Measurements from ENCODE around the gene MOSMO. TPM values are rescaled to one million over a fixed set of nuclear protein-coding genes. Genes with fewer than 3 reads are reported as not detected.

The MOSMO gene
- total RNA-seq, 1 experiment from 2014 or later: 12.4 TPM

GRCh38 chr16:22130528-22130927 lies 122.6 kb downstream of the MOSMO start:
- ChIA-PET POLR2A (ENCODE audit: unreplicated experiment) (no interaction called here), CTCF (no interaction called here)
- H3K4me3 ChIP-seq (ENCODE audit: low read length): no peak overlapping the region
- no peaks in the 10 kb centered on the region for H3K9me2 ChIP-seq (replicated peaks; ENCODE audit: low read length)
- no TSS peak for BruUV-seq (replicated peaks)
- TF ChIP-seq CTCF (conservative IDR thresholded peaks at IDR 0.05; ENCODE audit: low read depth, low read length) (no peak), EZH2phosphoT487 (IDR thresholded peaks at IDR 0.05; ENCODE audit: borderline replicate concordance, low read length) (no peak), EZH2 (IDR thresholded peaks at IDR 0.05; ENCODE audit: low read length, unreplicated experiment) (no peak)
- H3K27me3 ChIP-seq (ENCODE audit: low read length): no peaks in the 10 kb centered on the region
- DNase-seq (no peak), ATAC-seq (no peak)
- no peak overlapping the region for H3K27ac ChIP-seq (ENCODE audit: low read length)
- intact Hi-C loops (cut with micrococcal nuclease): no loop called here
- no peaks in the 10 kb centered on the region for H3F3A ChIP-seq (ENCODE audit: low read length, unreplicated experiment)
- no peaks in the 10 kb centered on the region for H3K79me2 ChIP-seq (ENCODE audit: low read length)
- H3K9ac ChIP-seq (ENCODE audit: low read length): no peak overlapping the region
- H3K9me3 ChIP-seq (ENCODE audit: low read length): no peaks in the 10 kb centered on the region
- H4K20me1 ChIP-seq (ENCODE audit: low read length): no peaks in the 10 kb centered on the region
- no peaks in the 10 kb centered on the region for H3K4me1 ChIP-seq (ENCODE audit: insufficient read depth, low read length)
- H2AFZ ChIP-seq (ENCODE audit: low read length): no peak overlapping the region
- no peak overlapping the region for H3K4me2 ChIP-seq (ENCODE audit: low read length)
- no peaks in the 10 kb centered on the region for H3K36me3 ChIP-seq (ENCODE audit: low read depth, low read length)

- Histone ChIP-seq H3K79me2 (ENCODE audit: low read length) (no peaks in the 10 kb centered on the region), H3K9me2 (replicated peaks; ENCODE audit: low read length) (no peaks in the 10 kb centered on the region), H3K27me3 (ENCODE audit: low read length) (no peaks in the 10 kb centered on the region), H4K20me1 (ENCODE audit: low read length) (no peaks in the 10 kb centered on the region), H3K4me1 (ENCODE audit: insufficient read depth, low read length) (no peaks in the 10 kb centered on the region), H3K36me3 (ENCODE audit: low read depth, low read length) (no peaks in the 10 kb centered on the region), H3K27ac (ENCODE audit: low read length) (no peak overlapping the region), H3F3A (ENCODE audit: low read length, unreplicated experiment) (no peaks in the 10 kb centered on the region), H3K4me2 (ENCODE audit: low read length) (no peak overlapping the region), H2AFZ (ENCODE audit: low read length) (no peak overlapping the region), H3K4me3 (ENCODE audit: low read length) (no peak overlapping the region), H3K9me3 (ENCODE audit: low read length) (no peaks in the 10 kb centered on the region), H3K9ac (ENCODE audit: low read length) (no peak overlapping the region)
- ChIA-PET POLR2A (ENCODE audit: unreplicated experiment) (no interaction called here), CTCF (no interaction called here)
- no peak for DNase-seq
- no TSS peak for BruUV-seq (replicated peaks)
- intact Hi-C loops (cut with micrococcal nuclease): no loop called here
- no peak for ATAC-seq
- no peak for TF ChIP-seq CTCF (conservative IDR thresholded peaks at IDR 0.05; ENCODE audit: low read depth, low read length)
- no peak for TF ChIP-seq EZH2 (IDR thresholded peaks at IDR 0.05; ENCODE audit: low read length, unreplicated experiment)
- TF ChIP-seq EZH2phosphoT487 (IDR thresholded peaks at IDR 0.05; ENCODE audit: borderline replicate concordance, low read length): no peak
Observed at GRCh38 chr16:22132801-22133200, 124.9 kb downstream of the MOSMO start.

Other genes with a start within 250 kb of the MOSMO start
- 17.2 and 18.4 TPM in 2 replicates for gene NPIPB4, start 150.4 kb upstream of the MOSMO start, total RNA-seq (2014; rRNA removed)
- 73.5 and 116 TPM in 2 replicates for gene UQCRC2, start 54.8 kb upstream of the MOSMO start, total RNA-seq (2014; rRNA removed)
- gene PDZD9, start 7.0 kb upstream of the MOSMO start, total RNA-seq (2014; rRNA removed): not detected in 2 replicates
- gene VWA3A, start 84.4 kb downstream of the MOSMO start, total RNA-seq (2014; rRNA removed): not detected in 2 replicates
- not detected in 2 replicates for gene SDR42E2, start 154.4 kb downstream of the MOSMO start, total RNA-seq (2014; rRNA removed)
- gene EEF2K, start 198.2 kb downstream of the MOSMO start, total RNA-seq (2014; rRNA removed): 9.1 and 15.0 TPM in 2 replicates